ENCODE data around the gene ABCF3. TPM values are rescaled to one million over a fixed set of nuclear protein-coding genes. Genes with fewer than 3 reads are reported as not detected.
A peak's percentile ranks its signal among the peaks of the same experiment; 100 is the strongest.

Gene ABCF3
- total RNA-seq, result 10 to 100 TPM; 28.1 to 59.2 TPM
- polyA plus RNA-seq, result 10 to 100 TPM; 29.7 to 37.8 TPM

DNA sequence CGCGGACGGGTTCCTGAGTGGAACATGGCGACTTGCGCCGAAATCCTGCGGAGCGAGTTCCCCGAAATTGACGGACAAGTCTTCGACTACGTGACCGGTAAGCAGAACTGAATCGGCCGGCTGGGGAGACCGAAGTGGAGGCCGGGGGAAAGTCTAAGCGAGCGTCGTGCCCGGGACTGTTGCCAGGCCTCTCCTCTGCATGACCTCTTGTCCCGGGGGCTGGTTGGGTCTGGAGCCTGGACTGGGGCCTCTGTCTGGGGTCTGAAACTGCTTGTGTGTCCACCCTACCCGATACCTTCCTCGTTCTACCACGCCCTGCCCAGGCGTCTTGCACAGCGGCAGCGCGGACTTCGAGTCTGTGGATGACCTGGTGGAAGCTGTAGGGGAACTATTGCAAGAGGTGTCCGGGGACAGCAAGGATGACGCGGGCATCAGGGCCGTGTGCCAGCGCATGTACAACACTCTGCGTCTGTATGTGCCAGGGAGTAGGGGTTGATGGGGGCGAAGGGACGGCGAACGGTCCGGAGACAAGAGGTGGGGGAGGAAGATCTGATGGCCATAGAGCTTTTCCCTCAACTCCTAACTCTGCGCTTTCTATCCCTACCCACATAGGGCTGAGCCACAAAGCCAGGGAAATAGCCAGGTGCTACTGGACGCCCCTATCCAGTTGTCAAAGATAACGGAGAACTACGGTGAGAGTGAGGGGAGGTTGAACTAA is at the start of gene ABCF3:
TSS of gene ABCF3 (plus strand) at position 16 of the 718 bp plus-strand sequence. CDS start at position 25, 9 bp downstream.
- Histone ChIP-seq H3K9ac (ENCODE audit: low read depth in 1 of 2, low read length in 2 of 2) (peak within 1 kb of the TSS; percentile 74 to 95), H3K4me3 (ENCODE audit: low read depth in 1 of 3, low read length in 3 of 3) (peak within 1 kb of the TSS; percentile 62 to 99 (median 72)), H3K36me3 (ENCODE audit: control insufficient read depth in 4 of 4, insufficient read depth in 3 of 4, low read depth in 1 of 4, low read length in 3 of 4) (peaks cover 24 to 64% (median 59%) of the 10 kb centered on the region in 4 donors), H3K27ac (ENCODE audit: low read depth in 1 of 2, low read length in 2 of 2) (peak within 1 kb of the TSS; percentile 78 to 80), H3K27me3 (ENCODE audit: control insufficient read depth in 4 of 4, insufficient read depth in 4 of 4, low read length in 3 of 4) (no peaks in the 10 kb centered on the region), H3K9me3 (ENCODE audit: control insufficient read depth in 4 of 4, low read length in 3 of 4) (no peaks in the 10 kb centered on the region), H3K4me1 (ENCODE audit: control insufficient read depth in 4 of 4, insufficient read depth in 4 of 4, low read length in 3 of 4) (peaks cover 2 to 25% (median 21%) of the 10 kb centered on the region in 4 donors)
- WGBS, result under 1% methylated on average over 45 of the region's 45 CpGs
- TF ChIP-seq FOXA2 (IDR thresholded peaks at IDR 0.05) (no peak), RAD21 (IDR thresholded peaks at IDR 0.05) (no peak), NR2F2 (IDR thresholded peaks at IDR 0.05) (no peak), YY1 (IDR thresholded peaks at IDR 0.05) (peak; percentile 96), RXRA (IDR thresholded peaks at IDR 0.05) (no peak), FOXA1 (IDR thresholded peaks at IDR 0.05) (no peak)
- TF ChIP-seq, protein P1, sequence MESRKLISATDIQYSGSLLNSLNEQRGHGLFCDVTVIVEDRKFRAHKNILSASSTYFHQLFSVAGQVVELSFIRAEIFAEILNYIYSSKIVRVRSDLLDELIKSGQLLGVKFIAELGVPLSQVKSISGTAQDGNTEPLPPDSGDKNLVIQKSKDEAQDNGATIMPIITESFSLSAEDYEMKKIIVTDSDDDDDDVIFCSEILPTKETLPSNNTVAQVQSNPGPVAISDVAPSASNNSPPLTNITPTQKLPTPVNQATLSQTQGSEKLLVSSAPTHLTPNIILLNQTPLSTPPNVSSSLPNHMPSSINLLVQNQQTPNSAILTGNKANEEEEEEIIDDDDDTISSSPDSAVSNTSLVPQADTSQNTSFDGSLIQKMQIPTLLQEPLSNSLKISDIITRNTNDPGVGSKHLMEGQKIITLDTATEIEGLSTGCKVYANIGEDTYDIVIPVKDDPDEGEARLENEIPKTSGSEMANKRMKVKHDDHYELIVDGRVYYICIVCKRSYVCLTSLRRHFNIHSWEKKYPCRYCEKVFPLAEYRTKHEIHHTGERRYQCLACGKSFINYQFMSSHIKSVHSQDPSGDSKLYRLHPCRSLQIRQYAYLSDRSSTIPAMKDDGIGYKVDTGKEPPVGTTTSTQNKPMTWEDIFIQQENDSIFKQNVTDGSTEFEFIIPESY (IDR thresholded peaks at IDR 0.05), result no peak
- TF ChIP-seq, protein P2, sequence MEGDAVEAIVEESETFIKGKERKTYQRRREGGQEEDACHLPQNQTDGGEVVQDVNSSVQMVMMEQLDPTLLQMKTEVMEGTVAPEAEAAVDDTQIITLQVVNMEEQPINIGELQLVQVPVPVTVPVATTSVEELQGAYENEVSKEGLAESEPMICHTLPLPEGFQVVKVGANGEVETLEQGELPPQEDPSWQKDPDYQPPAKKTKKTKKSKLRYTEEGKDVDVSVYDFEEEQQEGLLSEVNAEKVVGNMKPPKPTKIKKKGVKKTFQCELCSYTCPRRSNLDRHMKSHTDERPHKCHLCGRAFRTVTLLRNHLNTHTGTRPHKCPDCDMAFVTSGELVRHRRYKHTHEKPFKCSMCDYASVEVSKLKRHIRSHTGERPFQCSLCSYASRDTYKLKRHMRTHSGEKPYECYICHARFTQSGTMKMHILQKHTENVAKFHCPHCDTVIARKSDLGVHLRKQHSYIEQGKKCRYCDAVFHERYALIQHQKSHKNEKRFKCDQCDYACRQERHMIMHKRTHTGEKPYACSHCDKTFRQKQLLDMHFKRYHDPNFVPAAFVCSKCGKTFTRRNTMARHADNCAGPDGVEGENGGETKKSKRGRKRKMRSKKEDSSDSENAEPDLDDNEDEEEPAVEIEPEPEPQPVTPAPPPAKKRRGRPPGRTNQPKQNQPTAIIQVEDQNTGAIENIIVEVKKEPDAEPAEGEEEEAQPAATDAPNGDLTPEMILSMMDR (IDR thresholded peaks at IDR 0.05; ENCODE audit: low read depth, low read length, missing input control), result no peak
- no peak for DNase-seq (ENCODE audit: low spot score)

GRCh38 chr3:184140436-184140835 is 45.6 kb upstream of the ABCF3 start:
- peaks cover 2 to 58% (median 44%) of the 10 kb centered on the region in 4 donors for H3K36me3 ChIP-seq (ENCODE audit: control insufficient read depth in 4 of 4, insufficient read depth in 3 of 4, low read depth in 1 of 4, low read length in 3 of 4)
- H3K9me3 ChIP-seq (ENCODE audit: control insufficient read depth in 4 of 4, low read length in 3 of 4), result no peaks in the 10 kb centered on the region
- no peak overlapping the region for H3K27ac ChIP-seq (ENCODE audit: low read depth in 1 of 2, low read length in 2 of 2)
- H3K9ac ChIP-seq (ENCODE audit: low read depth in 1 of 2, low read length in 2 of 2), result no peak overlapping the region
- no peak overlapping the region for H3K4me3 ChIP-seq (ENCODE audit: low read depth in 1 of 3, low read length in 3 of 3)
- no peak for TF ChIP-seq RXRA (IDR thresholded peaks at IDR 0.05)
- no peak for TF ChIP-seq GABPA (IDR thresholded peaks at IDR 0.05 in 1 of 2, conservative IDR thresholded peaks at IDR 0.05 in 1 of 2)
- no peak for TF ChIP-seq TAF1 (conservative IDR thresholded peaks at IDR 0.05)
- no peak for TF ChIP-seq ATF3 (IDR thresholded peaks at IDR 0.05)
- no peak for TF ChIP-seq YY1 (IDR thresholded peaks at IDR 0.05)
- no peak for TF ChIP-seq MAX (IDR thresholded peaks at IDR 0.05)
- no peak for TF ChIP-seq FOXA2 (IDR thresholded peaks at IDR 0.05)
- TF ChIP-seq JUND (IDR thresholded peaks at IDR 0.05), result no peak
- TF ChIP-seq EGR1 (IDR thresholded peaks at IDR 0.05; ENCODE audit: low read depth in 2 of 2), result no peak
- no peak for TF ChIP-seq HNF4G (IDR thresholded peaks at IDR 0.05)
- TF ChIP-seq SP1 (IDR thresholded peaks at IDR 0.05), result no peak
- TF ChIP-seq, protein P2 (IDR thresholded peaks at IDR 0.05; ENCODE audit: low read depth, low read length, missing input control), result no peak
- no peak for TF ChIP-seq HNF4A (conservative IDR thresholded peaks at IDR 0.05)
- no peak for TF ChIP-seq FOXA1 (IDR thresholded peaks at IDR 0.05)
- TF ChIP-seq, protein P1 (IDR thresholded peaks at IDR 0.05), result no peak
- no peak for TF ChIP-seq RAD21 (IDR thresholded peaks at IDR 0.05)
- no peak for TF ChIP-seq NR2F2 (IDR thresholded peaks at IDR 0.05)
- no peak for TF ChIP-seq REST (IDR thresholded peaks at IDR 0.05)
- no peaks in the 10 kb centered on the region for H3K27me3 ChIP-seq (ENCODE audit: control insufficient read depth in 4 of 4, insufficient read depth in 4 of 4, low read length in 3 of 4)
- peaks cover 0 to 31% (median 21%) of the 10 kb centered on the region in 4 donors for H3K4me1 ChIP-seq (ENCODE audit: control insufficient read depth in 4 of 4, insufficient read depth in 4 of 4, low read length in 3 of 4)
- no peak for DNase-seq (ENCODE audit: low spot score)
- WGBS, result 94% methylated on average over 10 of the region's 10 CpGs
